Central memory CD8-positive, alpha-beta T cell (primary cell): ENCODE measurements around the gene HYDIN.
A peak's percentile ranks its signal among the peaks of the same experiment; 100 is the strongest.
"Not testable (repeated sequence)": the region's sequence is repeated elsewhere in the genome, so short reads cannot be mapped to it uniquely, and the experiment has no call there.

Source experiments
- ATAC-seq: fragments of 150-1000 bp; cut with Tn5 transposase; replicated peaks from 2 replicates; pipeline ENCODE4 v1.10.0; 2022; ENCODE audit warnings: mild to moderate bottlenecking, moderate FRiP score, moderate number of reproducible peaks; ENCODE audit not compliant: poor library complexity, severe bottlenecking; ENCODE audit errors: extremely low read depth
- DNase-seq, 2 donors: peaks; one replicate each; pipeline ENCODE4 v3.0.0; 2021; ENCODE audit warnings: low spot score in 2 of 2
- H3K27ac Mint-ChIP-seq: one replicate; pipeline ENCODE4 v1.8.0; 2022; ENCODE audit warnings: low read depth, mild to moderate bottlenecking, moderate library complexity, mixed read lengths
- H3K27me3 Mint-ChIP-seq: one replicate; pipeline ENCODE4 v1.8.0; 2022; ENCODE audit warnings: mixed read lengths
- H3K36me3 Mint-ChIP-seq: one replicate; pipeline ENCODE4 v1.8.0; 2022; ENCODE audit warnings: mild to moderate bottlenecking, moderate library complexity, mixed read lengths; ENCODE audit not compliant: insufficient read depth
- H3K4me1 Mint-ChIP-seq: one replicate; pipeline ENCODE4 v1.8.0; 2022; ENCODE audit warnings: mixed read lengths
- H3K4me3 Mint-ChIP-seq: one replicate; pipeline ENCODE4 v1.8.0; 2022; ENCODE audit warnings: mild to moderate bottlenecking, moderate library complexity, mixed read lengths
- H3K9me3 Mint-ChIP-seq: one replicate; pipeline ENCODE4 v1.8.0; 2022; ENCODE audit warnings: mixed read lengths

The HYDIN gene

GRCh38 chr16:70936781-70937525 is 293.6 kb downstream of the HYDIN start:
- not testable (repeated sequence) for DNase-seq, H3K27me3 Mint-ChIP-seq

GRCh38 chr16:70935325-70935724 is 295.2 kb downstream of the HYDIN start:
- H3K4me1 Mint-ChIP-seq, H3K27me3 Mint-ChIP-seq, H3K27ac Mint-ChIP-seq, H3K9me3 Mint-ChIP-seq, H3K36me3 Mint-ChIP-seq, H3K4me3 Mint-ChIP-seq, DNase-seq, ATAC-seq: not testable (repeated sequence)

More at GRCh38 chr16:70936781-70937525, 293.6 kb downstream of the HYDIN start:
- not testable (repeated sequence) for H3K27ac Mint-ChIP-seq, ATAC-seq, H3K36me3 Mint-ChIP-seq, H3K4me3 Mint-ChIP-seq, H3K4me1 Mint-ChIP-seq, H3K9me3 Mint-ChIP-seq

- H3K9me3 Mint-ChIP-seq, DNase-seq, H3K36me3 Mint-ChIP-seq, H3K4me3 Mint-ChIP-seq, H3K4me1 Mint-ChIP-seq, H3K27me3 Mint-ChIP-seq, ATAC-seq: not testable (repeated sequence)
- H3K27ac Mint-ChIP-seq = peak overlapping the region; percentile 34
Measured at GRCh38 chr16:70933746-70934145, 296.8 kb downstream of the HYDIN start.

- not testable (repeated sequence) for H3K27ac Mint-ChIP-seq, H3K9me3 Mint-ChIP-seq, DNase-seq, ATAC-seq, H3K27me3 Mint-ChIP-seq, H3K36me3 Mint-ChIP-seq, H3K4me1 Mint-ChIP-seq, H3K4me3 Mint-ChIP-seq
Measured at GRCh38 chr16:70930757-70931156, 299.8 kb downstream of the HYDIN start.

GRCh38 chr16:70922164-70922563 is 308.4 kb downstream of the HYDIN start:
- H3K27ac Mint-ChIP-seq, H3K4me1 Mint-ChIP-seq, DNase-seq, H3K4me3 Mint-ChIP-seq, H3K9me3 Mint-ChIP-seq, H3K36me3 Mint-ChIP-seq, ATAC-seq: not testable (repeated sequence)
- H3K27me3 Mint-ChIP-seq = peaks cover 12% of the 10 kb centered on the region

GRCh38 chr16:70920661-70921060 is 309.9 kb downstream of the HYDIN start:
- not testable (repeated sequence) for ATAC-seq, H3K4me1 Mint-ChIP-seq, H3K36me3 Mint-ChIP-seq, H3K9me3 Mint-ChIP-seq, DNase-seq, H3K4me3 Mint-ChIP-seq, H3K27ac Mint-ChIP-seq
- peaks cover 12% of the 10 kb centered on the region for H3K27me3 Mint-ChIP-seq

- ATAC-seq = not testable (repeated sequence)
Measured at GRCh38 chr16:70888208-70888607, 342.3 kb downstream of the HYDIN start.

GRCh38 chr16:70884652-70885051 is 345.9 kb downstream of the HYDIN start:
- DNase-seq, H3K27me3 Mint-ChIP-seq, H3K4me1 Mint-ChIP-seq, H3K4me3 Mint-ChIP-seq, H3K36me3 Mint-ChIP-seq, H3K9me3 Mint-ChIP-seq, ATAC-seq, H3K27ac Mint-ChIP-seq: not testable (repeated sequence)

More at GRCh38 chr16:70888208-70888607, 342.3 kb downstream of the HYDIN start:
- not testable (repeated sequence) for H3K4me3 Mint-ChIP-seq, H3K36me3 Mint-ChIP-seq, H3K27me3 Mint-ChIP-seq, H3K27ac Mint-ChIP-seq, H3K9me3 Mint-ChIP-seq, H3K4me1 Mint-ChIP-seq, DNase-seq

GRCh38 chr16:70882311-70882710 is 348.2 kb downstream of the HYDIN start:
- H3K27me3 Mint-ChIP-seq, H3K36me3 Mint-ChIP-seq, H3K4me1 Mint-ChIP-seq, ATAC-seq, H3K27ac Mint-ChIP-seq, DNase-seq, H3K4me3 Mint-ChIP-seq, H3K9me3 Mint-ChIP-seq: not testable (repeated sequence)

GRCh38 chr16:70877895-70878294 is 352.6 kb downstream of the HYDIN start:
- not testable (repeated sequence) for H3K9me3 Mint-ChIP-seq, H3K4me3 Mint-ChIP-seq, H3K27ac Mint-ChIP-seq, ATAC-seq, H3K36me3 Mint-ChIP-seq, H3K27me3 Mint-ChIP-seq, H3K4me1 Mint-ChIP-seq, DNase-seq

- not testable (repeated sequence) for DNase-seq, H3K27me3 Mint-ChIP-seq, H3K4me3 Mint-ChIP-seq, H3K4me1 Mint-ChIP-seq, ATAC-seq, H3K9me3 Mint-ChIP-seq, H3K27ac Mint-ChIP-seq, H3K36me3 Mint-ChIP-seq
Measured at GRCh38 chr16:70876442-70876841, 354.1 kb downstream of the HYDIN start.

GRCh38 chr16:70864698-70865097 is 365.8 kb downstream of the HYDIN start:
- DNase-seq, H3K4me3 Mint-ChIP-seq, H3K27ac Mint-ChIP-seq, H3K4me1 Mint-ChIP-seq, H3K9me3 Mint-ChIP-seq, H3K27me3 Mint-ChIP-seq, ATAC-seq, H3K36me3 Mint-ChIP-seq: not testable (repeated sequence)

GRCh38 chr16:70861996-70862395 is 368.5 kb downstream of the HYDIN start:
- H3K36me3 Mint-ChIP-seq, H3K27me3 Mint-ChIP-seq, ATAC-seq, DNase-seq, H3K4me1 Mint-ChIP-seq, H3K27ac Mint-ChIP-seq, H3K4me3 Mint-ChIP-seq, H3K9me3 Mint-ChIP-seq: not testable (repeated sequence)
